ENCODE results near the gene UTF1. TPM values are rescaled to one million over a fixed set of nuclear protein-coding genes. Genes with fewer than 3 reads are reported as not detected.

UTF1 gene
- total and polyA plus RNA-seq, 2 of the 8 experiments (the other 6 are each of a cell fraction or from before 2014, with no cell fraction given), result 0.47 to 21.8 TPM

DNA sequence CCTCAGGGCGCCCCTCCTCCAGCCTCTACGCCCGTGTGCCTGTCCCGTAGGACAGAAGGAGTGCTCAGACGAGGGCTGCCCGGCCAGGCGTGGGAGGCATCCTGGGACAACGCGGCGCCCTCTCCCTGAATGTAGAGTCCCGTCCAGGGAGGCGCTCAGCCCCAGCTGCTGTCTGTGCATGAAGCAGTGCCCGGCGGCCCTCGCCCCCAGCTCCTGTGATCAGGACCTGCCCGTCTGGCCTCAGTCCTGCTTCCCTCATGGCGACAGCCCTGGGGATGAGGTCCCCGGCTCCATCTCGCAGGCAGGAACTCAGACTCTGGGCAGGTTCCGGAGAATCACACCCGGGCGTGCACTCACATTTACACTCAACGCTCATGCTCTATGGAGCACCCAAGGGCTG is 24.9 kb upstream of the UTF1 start:
- Histone ChIP-seq H2BK12ac (ENCODE audit: low read depth, low read length) (no peak overlapping the region), H3K79me1 (ENCODE audit: low read depth, low read length) (no peaks in the 10 kb centered on the region), H4K20me1 (replicated peaks in 1 of 2; ENCODE audit: control insufficient read depth in 1 of 2, insufficient read depth in 2 of 2, low read length in 2 of 2) (peaks cover 2 to 7% of the 10 kb centered on the region in 2 experiments), H2AK5ac (ENCODE audit: low read depth, low read length) (no peak overlapping the region), H3K4me1 (replicated peaks in 1 of 4; ENCODE audit: control insufficient read depth in 3 of 4, insufficient read depth in 4 of 4, low read length in 3 of 4) (no peaks in the 10 kb centered on the region), H2BK120ac (replicated peaks; ENCODE audit: low read depth, low read length) (no peak overlapping the region), H3K56ac (replicated peaks; ENCODE audit: insufficient read length, low read depth, low read length) (no peak overlapping the region), H2BK20ac (ENCODE audit: low read length) (no peak overlapping the region), H4K8ac (ENCODE audit: extremely low read depth, insufficient read depth, low read length) (no peak overlapping the region), H3K23ac (ENCODE audit: insufficient read length) (no peak overlapping the region), H3K23me2 (ENCODE audit: low read depth, low read length) (peaks cover 5% of the 10 kb centered on the region; the same call in 1 of the 2 replicates), H3K14ac (ENCODE audit: insufficient read length) (no peak overlapping the region), H3K36me3 (ENCODE audit: control insufficient read depth in 2 of 4, insufficient read depth in 4 of 4, low read length in 3 of 4) (peaks cover 0 to 10% (median 0%) of the 10 kb centered on the region in 4 experiments; a peak in 3 of 8 replicates), H2BK5ac (ENCODE audit: low read depth, low read length) (no peak overlapping the region), H4K91ac (replicated peaks; ENCODE audit: insufficient read length, low read length) (no peak overlapping the region), H3K27me3 (replicated peaks in 1 of 4; ENCODE audit: control insufficient read depth in 3 of 4, extremely low read depth in 1 of 4, insufficient read depth in 3 of 4, low read length in 3 of 4) (no peaks in the 10 kb centered on the region; a peak in 1 of 7 replicates), H3K9ac (replicated peaks in 1 of 4; ENCODE audit: extremely low read depth in 1 of 4, low read depth in 3 of 4, low read length in 3 of 4) (no peak overlapping the region), H4K5ac (ENCODE audit: insufficient read length, low read depth, low read length) (no peak overlapping the region), H3K9me3 (ENCODE audit: insufficient read depth in 2 of 2, low read depth in 1 of 2, low read length in 1 of 2) (no peaks in the 10 kb centered on the region; a peak in 1 of 4 replicates), H3K79me2 (ENCODE audit: control insufficient read depth in 1 of 2, insufficient read depth in 2 of 2, low read length in 2 of 2) (no peaks in the 10 kb centered on the region), H3K4me2 (ENCODE audit: insufficient read depth in 1 of 2, low read depth in 2 of 2, low read length in 2 of 2) (no peak overlapping the region), H3K18ac (ENCODE audit: extremely low read depth, low read length) (no peak overlapping the region), H2BK15ac (ENCODE audit: low read length) (no peak overlapping the region), H3K4me3 (ENCODE audit: extremely low read depth in 1 of 4, insufficient read depth in 2 of 4, low read depth in 3 of 4, low read length in 4 of 4) (no peak overlapping the region), H3K27ac (ENCODE audit: low read depth, low read length) (no peak overlapping the region), H2AFZ (ENCODE audit: low read length) (no peak overlapping the region), H3K4ac (replicated peaks; ENCODE audit: insufficient read length, low read depth, low read length) (no peak overlapping the region)
- ChIA-PET CTCF (ENCODE audit: partially characterized antibody) (interaction anchor here (0.7 to 3.4 kb wide), 2 partner anchors 9 to 62 kb away, joined by 3 to 11 read pairs; no protein-coding TSS in a partner anchor), POLR2A (ENCODE audit: partially characterized antibody) (interaction anchor here (1.8 kb wide), 1 partner anchor 8 kb away, joined by 6 read pairs; no protein-coding TSS in a partner anchor)
- no peak for DNase-seq (ENCODE audit: low read depth in 1 of 2, low spot score in 2 of 2)
- no peak for FAIRE-seq
- 88% methylated on average over 23 of the region's 23 CpGs; no CpG with 5 or more reads in 1 of the 2 experiments for WGBS, 2 experiments (ENCODE audit: extremely low coverage in 1 of 2, insufficient coverage in 1 of 2, insufficient read length in 1 of 2, insufficient replicate concordance in 2 of 2, low coverage in 1 of 2, low lambda C conversion rate in 2 of 2, missing lambda C conversion rate in 1 of 2)
